AML-193 (cell line): Measurements from ENCODE around the gene MICB.
"Not testable (repeated sequence)": the region's sequence is repeated elsewhere in the genome, so short reads cannot be mapped to it uniquely, and the experiment has no call there.

ENCODE experiments used
- DNase-seq, 2 experiments: peaks; one replicate each; lab custom pipeline; 2025; lab: John Stamatoyannopoulos, UW

Gene MICB

GRCh38 chr6:31474871-31475286 is 23.1 kb upstream of the MICB start:
- DNase-seq = no peak

DNA sequence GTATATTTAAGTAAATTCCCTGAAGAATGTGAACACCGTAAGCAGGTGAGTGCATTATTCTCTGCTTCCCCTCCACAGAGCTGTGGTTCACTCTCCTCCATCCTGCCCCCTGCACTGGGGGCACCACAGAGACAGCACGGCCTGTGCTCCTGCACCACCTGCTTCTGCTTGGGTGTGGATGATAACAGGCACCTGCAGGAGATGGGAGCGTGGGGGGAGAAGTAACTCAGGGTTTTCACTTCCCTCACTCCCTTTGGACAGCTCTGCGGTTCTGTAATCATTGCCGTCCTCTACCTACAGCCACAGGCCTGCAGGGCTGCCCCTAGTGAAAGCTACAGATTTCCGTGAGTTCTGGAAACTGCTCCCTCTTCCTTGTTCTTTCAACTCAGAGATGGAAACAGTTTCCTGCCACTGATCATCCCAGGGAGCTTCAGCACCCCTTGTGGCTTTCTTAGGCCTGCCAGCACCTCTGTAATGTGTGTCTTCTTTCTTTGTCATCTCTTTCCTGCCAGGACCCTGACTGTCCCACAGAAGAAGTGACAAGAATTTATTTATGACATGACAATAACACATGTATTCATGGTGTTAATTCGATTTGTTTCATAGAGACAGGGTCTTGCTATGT is 21.3 kb upstream of the MICB start:
- DNase-seq = no peak

DNA sequence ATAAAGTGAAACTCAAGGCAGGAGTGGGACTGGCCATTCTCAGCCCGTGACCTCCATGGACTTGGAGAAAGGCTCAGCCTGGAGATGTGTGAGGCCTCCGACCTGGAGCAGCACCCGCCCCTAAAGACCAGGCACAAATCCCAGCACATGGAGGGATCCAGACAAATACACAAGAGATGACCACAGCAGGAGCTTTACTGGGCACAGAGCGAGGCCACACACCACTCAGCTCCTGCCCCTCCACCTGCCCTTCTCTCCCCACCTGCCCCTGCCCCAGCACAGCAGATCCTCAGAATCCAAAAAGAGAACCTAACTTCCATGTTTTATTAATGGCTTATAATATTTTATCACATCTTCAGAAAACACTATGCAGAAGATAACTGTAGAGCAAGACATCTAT is 20.4 kb upstream of the MICB start:
- no peak for DNase-seq

GRCh38 chr6:31478186-31478950 is 19.6 kb upstream of the MICB start:
- DNase-seq = no peak

- DNase-seq = no peak
Observed at GRCh38 chr6:31479151-31479932, 18.6 kb upstream of the MICB start.

- DNase-seq = no peak
Observed at GRCh38 chr6:31479933-31480535, 17.9 kb upstream of the MICB start.

DNA sequence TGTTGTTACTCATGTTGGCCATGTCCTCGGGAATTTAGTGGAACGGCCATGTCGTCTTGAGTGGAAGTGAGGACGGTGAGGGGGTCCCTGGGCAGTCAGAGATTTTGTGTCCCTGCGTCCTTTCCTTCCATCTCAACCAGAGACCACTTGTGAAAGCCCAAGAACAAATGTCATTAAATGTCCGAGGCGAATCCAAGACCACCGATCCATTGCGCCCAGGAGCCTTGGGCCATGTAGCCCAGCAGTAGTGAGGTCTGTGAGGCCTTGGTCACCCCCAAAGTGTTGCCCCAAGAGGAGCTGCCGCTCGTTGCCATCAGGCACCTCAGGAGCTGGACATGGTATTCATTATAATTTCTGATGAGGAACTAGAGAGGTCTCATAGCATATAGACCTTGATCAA is 17.4 kb upstream of the MICB start:
- DNase-seq = no peak

GRCh38 chr6:31483392-31483791 is 14.6 kb upstream of the MICB start:
- DNase-seq = no peak

DNA sequence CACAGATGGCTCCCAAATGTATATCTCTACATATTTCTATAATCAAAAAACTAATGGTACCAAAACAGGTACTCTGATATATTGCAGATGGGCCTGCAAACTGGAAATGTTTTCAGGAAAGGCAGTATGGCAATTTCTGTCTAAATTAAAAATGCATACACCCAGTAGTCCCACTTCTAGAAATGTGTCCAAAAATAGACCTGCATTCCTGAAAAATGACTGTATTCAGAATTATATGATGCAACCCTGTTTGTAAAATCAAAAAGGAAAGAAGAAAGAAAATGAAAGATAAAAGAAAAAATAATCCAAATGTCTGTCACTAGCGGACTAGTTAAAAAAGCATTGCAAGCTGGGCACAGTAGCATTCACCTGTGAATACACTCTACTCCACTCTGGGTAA is 12.9 kb upstream of the MICB start:
- no peak for DNase-seq

GRCh38 chr6:31486065-31486837 is 11.7 kb upstream of the MICB start:
- not testable (repeated sequence) for DNase-seq

DNA sequence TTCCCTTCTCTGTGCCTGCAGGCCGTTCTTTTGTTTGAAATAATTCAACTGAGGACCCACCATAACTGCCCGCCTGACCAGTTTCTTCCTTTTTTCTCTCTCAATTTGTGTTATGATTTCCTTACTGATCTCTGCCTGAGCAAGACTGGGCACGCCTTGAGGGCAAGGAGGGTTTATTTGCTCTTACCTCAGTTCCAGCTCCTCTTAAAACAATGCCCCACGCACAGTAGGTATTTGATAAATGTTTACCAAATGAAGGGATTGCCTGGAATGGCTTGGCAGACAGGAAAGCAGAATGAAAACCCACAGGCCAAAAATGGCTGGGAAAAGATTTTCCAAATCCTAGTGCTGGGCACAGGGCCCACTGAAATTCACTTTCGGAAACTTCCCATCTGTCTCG is 10.3 kb upstream of the MICB start:
- not testable (repeated sequence) for DNase-seq

GRCh38 chr6:31489086-31489485 is 8.9 kb upstream of the MICB start:
- DNase-seq = no peak

GRCh38 chr6:31490115-31490873 is 7.7 kb upstream of the MICB start:
- no peak for DNase-seq

DNA sequence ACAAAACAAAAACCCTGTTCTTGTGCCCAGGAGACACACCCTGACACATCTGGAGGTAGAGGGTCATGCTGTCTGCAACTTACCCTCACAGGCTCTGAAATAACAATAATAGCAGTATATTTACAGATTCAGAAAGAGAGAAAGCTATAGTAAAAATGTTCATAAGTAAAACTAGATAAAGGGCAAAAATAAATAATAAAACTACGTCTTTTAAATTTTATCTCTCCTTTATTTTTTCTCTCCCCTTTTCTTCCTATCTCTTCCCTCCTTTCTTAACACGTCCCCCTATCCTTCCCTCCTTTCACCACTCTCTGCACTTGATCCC is 4.4 kb upstream of the MICB start:
- not testable (repeated sequence) for DNase-seq

GRCh38 chr6:31493875-31494694 is 3.9 kb upstream of the MICB start:
- peak; percentile 82 to 87 for DNase-seq

DNA sequence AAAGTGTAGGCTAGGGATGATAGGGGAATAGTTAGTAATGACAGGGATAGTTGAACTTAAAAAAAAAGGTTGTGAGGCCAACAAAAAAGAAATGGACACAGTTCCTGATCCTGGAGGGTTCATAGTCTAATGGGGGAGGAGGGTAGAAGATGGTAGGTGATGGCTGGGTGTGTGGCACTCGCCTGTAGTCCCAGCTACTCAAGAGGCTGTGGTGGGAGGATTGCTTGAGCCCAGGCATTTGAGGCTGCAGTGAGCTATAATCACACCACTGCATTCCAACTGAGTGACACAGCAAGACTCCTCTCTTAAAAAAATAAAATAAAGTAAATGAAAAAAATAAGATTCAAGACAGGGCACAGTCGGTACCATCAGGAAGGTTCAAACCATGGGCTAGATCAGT is 2.4 kb upstream of the MICB start:
- DNase-seq = no peak

- not testable (repeated sequence) for DNase-seq
Observed at GRCh38 chr6:31496826-31497225, 1.1 kb upstream of the MICB start.

GRCh38 chr6:31498748-31499147 is 803 bp downstream of the MICB start:
- no peak for DNase-seq

GRCh38 chr6:31499648-31500047 is 1.7 kb downstream of the MICB start:
- not testable (repeated sequence) for DNase-seq

DNA sequence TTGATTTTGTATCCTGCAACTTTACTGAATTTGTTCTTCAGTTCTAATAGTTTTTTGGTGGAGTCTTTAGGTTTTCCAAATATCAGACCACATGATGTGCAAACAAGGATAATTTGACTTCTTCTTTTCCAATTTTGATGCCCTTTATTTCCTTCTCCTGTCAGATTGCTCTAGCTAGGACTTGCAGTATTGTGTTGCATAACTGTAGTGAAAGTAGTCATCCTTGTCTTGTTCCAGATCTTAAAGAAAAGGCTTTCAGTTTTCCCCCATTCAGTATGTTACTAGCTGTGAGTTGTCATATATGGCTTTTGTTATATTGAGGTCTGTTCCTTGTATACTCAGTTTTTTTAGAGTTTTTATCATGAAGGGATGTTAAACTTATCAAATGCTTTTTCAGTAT is 4.6 kb downstream of the MICB start:
- DNase-seq = peak; percentile 48 to 51
